GM18520 (cell line): ENCODE measurements around the gene FILIP1L.

Source experiments
- ATAC-seq: cut with Tn5 transposase; IDR thresholded peaks from one replicate; pipeline ENCODE4 v1.9.1; 2021; ENCODE audit not compliant: unreplicated experiment

The FILIP1L gene

DNA sequence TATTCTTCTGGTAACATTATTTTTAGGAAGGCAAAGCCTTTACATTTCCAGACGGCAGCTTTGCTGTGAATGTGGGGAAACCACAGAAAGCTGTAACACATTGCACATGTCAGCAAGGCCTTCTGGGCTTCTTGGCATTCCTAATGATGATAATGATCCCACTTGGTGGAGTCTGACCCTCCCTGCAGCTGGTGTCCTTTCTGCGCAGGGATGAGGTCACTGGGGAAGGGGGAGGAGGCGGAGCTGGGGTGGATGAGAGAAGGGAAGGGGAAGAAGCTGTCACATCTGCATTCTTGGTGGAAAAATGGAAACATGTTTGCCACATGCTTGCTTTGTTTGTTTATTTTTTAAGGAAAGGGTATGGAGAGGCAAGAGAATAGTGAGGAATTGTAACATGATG lies 68.6 kb downstream of the FILIP1L start:
- no peak for ATAC-seq

GRCh38 chr3:100044369-100044768 lies 69.9 kb downstream of the FILIP1L start:
- peak; percentile 63 for ATAC-seq

GRCh38 chr3:100043271-100043670 lies 71.0 kb downstream of the FILIP1L start:
- no peak for ATAC-seq

DNA sequence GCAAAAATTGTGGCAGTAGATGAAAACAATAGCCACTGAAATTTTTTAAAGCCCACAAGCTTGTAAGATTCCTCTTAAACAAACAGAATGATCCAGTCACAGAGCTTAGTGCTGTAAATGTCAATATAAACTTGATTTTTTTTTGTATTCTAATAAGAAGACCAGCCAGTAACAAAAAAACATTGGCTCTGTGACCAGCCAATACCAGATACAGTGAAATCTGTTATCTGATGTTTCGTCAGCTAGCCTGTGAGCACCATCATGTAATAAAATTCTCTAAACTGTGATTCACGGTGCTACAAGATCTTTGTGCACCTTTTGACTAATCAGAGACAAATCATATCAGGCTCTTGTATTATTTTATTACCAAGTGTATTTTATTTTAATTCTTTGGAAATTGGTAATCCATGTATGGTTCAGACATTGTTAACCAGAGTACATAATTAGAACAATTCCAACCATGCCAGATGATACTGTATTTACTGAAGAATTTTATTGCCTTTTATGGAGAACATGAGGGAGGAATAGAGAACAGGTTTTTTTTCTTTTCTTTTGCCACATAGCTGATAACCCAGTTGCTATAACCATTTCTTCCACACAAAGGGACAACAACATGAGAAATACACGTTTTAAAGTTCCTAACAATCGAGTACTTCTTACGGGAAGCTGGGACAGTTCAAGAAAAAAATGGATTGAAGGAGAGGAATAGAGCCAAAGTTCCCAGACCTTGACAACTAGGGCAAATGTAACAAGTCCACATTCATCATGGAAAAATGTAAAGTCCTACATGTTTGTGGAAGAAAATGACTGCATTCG lies 71.9 kb downstream of the FILIP1L start:
- ATAC-seq = no peak

GRCh38 chr3:100041328-100041749 lies 73.0 kb downstream of the FILIP1L start:
- no peak for ATAC-seq

DNA sequence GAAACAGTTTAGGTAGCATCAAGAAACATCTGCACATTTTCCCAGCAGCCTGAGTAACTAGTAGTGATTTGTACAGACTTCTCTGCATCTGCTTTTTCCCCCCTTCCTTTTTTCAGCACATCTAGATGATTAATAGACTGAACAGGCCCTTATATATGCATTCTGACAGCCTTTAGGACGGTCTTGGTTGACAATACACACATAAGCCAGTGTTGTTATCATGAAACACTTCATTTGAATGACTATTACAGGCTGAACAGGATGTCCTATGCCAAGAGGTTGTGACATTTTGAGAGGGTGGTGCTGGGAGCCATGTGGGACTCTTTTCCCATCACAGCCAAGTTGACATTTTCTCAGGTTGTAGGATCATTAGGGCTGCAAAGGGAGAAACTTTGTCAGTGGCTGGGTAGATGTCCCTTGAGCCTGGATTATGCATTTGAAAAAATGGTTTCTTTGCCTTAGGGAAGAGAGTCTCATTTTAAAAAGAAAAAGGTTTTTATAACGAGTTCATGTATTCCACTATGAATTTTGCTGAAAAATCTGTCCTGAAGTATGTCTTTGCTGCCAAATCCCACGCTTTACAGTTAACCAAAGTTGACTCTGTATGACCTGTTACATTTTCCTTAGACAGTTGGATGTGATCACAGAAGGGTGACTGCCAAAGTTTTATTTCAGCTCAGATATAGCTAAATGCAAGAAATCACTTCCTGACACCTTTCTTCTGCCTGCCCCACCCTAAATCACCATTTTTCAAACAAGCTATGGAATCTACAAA lies 73.7 kb downstream of the FILIP1L start:
- ATAC-seq = no peak

DNA sequence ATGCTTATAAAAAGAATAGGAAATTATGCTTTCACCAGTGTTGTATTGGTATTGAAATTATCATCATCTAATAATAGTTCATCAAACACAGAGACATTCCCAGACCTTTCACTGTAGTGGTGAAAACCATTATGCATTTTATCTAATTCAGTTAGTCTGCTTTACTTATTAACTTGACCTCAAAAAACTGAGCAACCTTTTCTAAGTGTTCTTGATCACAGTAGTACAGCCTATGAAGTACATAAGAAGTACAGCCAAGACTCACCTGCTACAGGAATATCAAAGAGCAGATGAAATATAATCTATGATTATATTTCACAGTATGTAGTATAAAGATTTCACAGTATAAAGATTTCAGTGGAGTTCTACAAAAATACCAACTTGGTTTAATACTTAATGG lies 75.2 kb downstream of the FILIP1L start:
- ATAC-seq = no peak

GRCh38 chr3:100033903-100034471 lies 80.3 kb downstream of the FILIP1L start:
- ATAC-seq = no peak

- ATAC-seq = no peak
Measured at GRCh38 chr3:100033184-100033583, 81.1 kb downstream of the FILIP1L start.

GRCh38 chr3:100032243-100032642 lies 82.1 kb downstream of the FILIP1L start:
- no peak for ATAC-seq

DNA sequence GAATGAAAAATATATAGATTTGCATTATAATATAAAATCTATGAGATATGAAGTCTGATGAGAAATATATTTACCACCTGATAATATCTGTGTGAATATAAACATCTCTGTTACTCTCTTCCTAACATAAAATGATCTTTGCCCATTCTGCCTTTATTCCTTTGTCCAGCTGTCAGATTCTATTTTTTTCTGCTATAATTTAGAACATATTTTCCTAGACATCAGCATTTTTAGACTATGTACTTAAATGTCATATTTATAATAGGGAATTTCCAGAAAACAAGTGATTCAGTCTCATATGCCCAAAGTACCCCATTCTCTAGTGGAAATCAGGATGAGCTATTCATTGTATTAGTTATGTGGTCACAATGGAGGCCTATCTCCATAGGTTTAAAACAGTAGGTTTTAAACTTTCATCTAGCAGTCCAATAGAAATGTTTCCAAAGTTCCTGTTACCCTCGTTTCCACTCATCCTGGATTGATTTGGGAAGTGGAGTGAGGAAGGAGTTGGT lies 83.3 kb downstream of the FILIP1L start:
- ATAC-seq = no peak

GRCh38 chr3:100030346-100030745 lies 84.0 kb downstream of the FILIP1L start:
- ATAC-seq = no peak

- ATAC-seq = no peak
Measured at GRCh38 chr3:100029689-100030088, 84.6 kb downstream of the FILIP1L start.

DNA sequence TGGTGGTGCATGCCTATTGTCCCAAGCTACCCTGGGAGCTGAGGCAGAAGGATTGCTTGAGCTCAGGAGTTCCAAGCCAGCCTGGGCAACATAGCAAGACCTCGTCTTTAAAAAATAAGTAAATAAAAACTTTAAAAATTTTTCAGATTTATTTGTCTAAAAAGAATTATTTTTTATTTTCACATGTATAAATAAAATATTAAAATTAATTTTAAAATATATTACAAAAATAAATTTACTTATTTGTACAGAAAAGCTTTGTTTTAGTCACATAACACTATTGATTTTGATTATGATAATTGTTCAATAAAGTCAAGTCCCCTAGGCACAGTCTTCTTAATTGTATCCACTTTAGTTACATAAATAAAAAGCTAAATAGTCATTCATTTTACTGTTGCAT lies 85.2 kb downstream of the FILIP1L start:
- no peak for ATAC-seq

- ATAC-seq = no peak
Measured at GRCh38 chr3:100027321-100027720, 87.0 kb downstream of the FILIP1L start.

GRCh38 chr3:100024520-100025303 lies 89.6 kb downstream of the FILIP1L start:
- no peak for ATAC-seq

DNA sequence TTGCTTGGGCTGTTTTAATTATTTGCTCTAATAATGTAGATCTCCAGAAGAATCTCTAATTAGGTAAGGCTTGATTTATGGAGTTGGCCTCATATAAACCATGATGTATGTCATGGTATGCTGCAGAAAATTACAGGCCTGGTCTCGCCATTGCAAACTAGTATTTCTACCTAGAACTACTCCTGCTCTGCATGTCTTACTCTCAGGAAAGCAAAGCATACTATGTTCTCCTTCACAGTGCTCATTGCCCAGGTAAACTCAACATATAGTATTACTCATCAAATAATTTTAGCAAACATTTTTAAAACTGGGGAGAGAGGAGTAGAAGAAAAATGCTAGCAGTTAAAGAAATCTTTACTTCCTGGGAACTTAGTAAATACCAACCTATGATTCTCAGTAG lies 90.7 kb downstream of the FILIP1L start:
- no peak for ATAC-seq

DNA sequence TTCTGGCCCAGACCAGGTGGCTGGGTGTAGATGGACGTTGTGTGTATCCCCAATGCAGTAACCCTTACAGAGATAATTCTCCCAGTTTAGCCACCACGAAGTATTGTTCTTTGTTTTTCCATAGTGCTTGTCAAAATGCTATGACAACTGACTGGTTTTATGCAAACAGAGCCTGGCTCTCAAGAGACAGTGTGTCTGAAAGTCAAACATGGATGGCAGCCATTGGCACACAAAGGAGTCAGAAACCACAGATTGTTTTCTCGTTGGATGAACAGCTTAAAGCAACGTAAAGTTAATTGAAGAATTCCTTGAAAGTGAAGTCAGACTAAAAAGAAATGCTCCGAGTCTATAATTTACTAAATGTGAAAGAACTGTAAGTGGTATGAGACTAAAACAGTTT lies 91.2 kb downstream of the FILIP1L start:
- no peak for ATAC-seq

DNA sequence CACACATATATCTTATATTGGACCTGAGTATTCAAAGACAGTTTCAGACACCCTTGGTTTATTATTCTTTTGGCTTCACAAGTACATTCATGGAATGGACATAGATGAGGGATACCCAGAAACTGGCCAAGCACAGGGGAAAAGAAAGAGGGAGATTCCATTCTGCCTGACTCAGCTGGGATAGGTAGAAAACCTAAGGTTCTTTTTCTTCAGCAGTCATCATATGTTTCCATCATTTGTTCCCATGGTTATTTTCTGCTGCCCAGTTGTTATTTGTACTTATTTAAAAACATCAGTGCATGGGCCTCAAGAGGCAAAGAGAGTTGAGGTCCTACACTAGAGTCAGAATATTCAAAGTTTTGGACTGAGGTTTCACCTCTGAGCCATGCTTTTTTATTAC lies 91.8 kb downstream of the FILIP1L start:
- no peak for ATAC-seq

GRCh38 chr3:100020876-100021644 lies 93.2 kb downstream of the FILIP1L start:
- no peak for ATAC-seq
